ENCODE results near the gene MRPS18B.

The MRPS18B gene

DNA sequence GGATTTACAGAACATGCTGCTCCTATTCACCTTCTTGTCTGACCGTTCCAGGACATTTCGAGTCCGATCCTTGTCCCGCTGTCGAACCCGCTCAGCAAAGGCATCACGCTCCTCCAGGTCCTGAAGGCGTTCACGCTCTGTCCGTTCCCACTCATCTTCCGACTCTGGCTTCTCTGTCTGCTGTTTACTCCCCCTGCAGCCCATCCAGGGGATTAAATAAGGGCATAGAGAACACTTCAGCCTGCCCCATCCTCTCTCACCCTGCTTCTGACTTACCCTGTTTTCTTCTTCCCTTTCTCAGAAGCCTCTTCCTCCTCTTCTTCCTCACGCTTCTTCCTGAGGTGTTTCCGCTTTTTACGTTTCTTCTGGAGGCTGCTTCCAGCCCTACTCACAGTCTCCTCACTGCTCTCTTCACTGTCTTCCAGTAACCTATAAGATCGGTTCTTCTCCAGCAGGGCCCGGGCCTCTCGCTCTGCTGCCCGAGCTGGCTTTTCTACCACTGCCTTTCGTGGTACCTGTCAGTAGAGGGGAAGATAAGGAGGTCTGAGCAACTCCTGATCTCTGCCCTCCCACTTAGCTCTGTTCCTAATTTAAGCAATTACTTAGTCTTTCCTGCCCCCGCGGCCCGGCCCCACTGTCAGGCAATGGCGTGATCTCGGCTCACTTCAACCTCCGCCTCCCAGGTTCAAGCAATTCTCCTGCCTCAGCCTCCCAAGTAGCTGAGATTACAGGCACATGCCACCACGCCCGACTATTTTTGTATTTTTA is 53.3 kb downstream of the MRPS18B start:
- TF ChIP-seq POLR2A (IDR thresholded peaks at IDR 0.05; ENCODE audit: low read depth, low read length) (no peak), POLR2AphosphoS5 (IDR thresholded peaks at IDR 0.05; ENCODE audit: low read depth, low read length) (no peak), TAF1 (IDR thresholded peaks at IDR 0.05; ENCODE audit: borderline replicate concordance, low read depth, low read length) (no peak)
- no peak for DNase-seq (ENCODE audit: insufficient read length)
- no peak for FAIRE-seq

- TF ChIP-seq TAF1 (IDR thresholded peaks at IDR 0.05; ENCODE audit: borderline replicate concordance, low read depth, low read length) (0 out of 2 replicates have a peak, but pooled peaks have one; percentile 11), POLR2AphosphoS5 (IDR thresholded peaks at IDR 0.05; ENCODE audit: low read depth, low read length) (peak; percentile 38; the same call in 1 of the 2 replicates), POLR2A (IDR thresholded peaks at IDR 0.05; ENCODE audit: low read depth, low read length) (peak; percentile 70; the same call in 1 of the 2 replicates)
- FAIRE-seq (peak; percentile 92), DNase-seq (ENCODE audit: insufficient read length) (peak; percentile 83)
Measured at GRCh38 chr6:30672445-30673253, 55.0 kb downstream of the MRPS18B start, which contains the start of gene DHX16. TSS of gene DHX16 (minus strand) at chr6:30673006. CDS start at chr6:30672841, 165 bp downstream.
